HG02885 (cell line): ENCODE results near the gene ZNF490.
"Not testable (repeated sequence)": the region's sequence is repeated elsewhere in the genome, so short reads cannot be mapped to it uniquely, and the experiment has no call there.

Experiments used
- ATAC-seq: cut with Tn5 transposase; IDR thresholded peaks from one replicate; pipeline ENCODE4 v1.9.1; 2021; ENCODE audit warnings: mild to moderate bottlenecking; ENCODE audit not compliant: unreplicated experiment, poor library complexity

The ZNF490 gene

DNA sequence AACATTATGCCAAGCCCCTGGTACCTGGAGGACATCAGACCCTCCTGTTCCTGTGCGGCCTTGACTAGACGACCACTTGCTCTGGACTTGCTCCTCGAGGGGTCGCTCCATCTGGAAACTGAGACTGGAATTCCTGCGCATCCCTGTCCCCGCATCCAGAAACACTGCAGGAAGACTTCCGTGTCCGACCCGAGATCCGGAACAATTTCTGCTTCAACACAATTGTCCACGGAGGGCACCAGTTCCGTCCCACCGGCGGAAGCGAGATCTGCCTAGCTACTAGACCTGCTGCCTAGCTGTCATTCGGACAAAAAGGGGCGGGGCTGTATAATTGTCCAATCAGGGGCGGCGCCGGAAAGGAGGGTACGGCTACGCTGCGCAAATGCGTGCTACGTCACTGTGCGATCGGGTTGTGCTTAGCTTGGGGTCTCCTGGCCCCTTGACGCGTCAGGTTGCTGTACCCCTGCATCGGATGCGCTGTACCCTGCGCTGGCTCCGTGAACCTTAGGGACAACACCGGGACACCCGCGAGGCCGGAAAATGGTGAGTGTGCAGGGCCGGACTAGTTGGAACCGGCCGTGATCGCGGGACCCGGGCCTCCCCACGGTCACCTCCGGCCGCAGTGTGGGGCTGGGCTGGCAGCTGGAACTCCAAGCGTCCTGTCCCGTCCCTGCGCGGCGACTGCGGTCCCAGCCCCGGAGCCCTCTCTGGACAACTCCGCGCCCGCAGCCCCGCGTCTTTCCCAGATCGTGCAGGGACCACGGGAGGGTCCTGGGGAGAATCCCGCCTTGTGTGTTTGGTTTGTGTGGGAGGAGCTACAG, at the start of gene ZNF490, which contains the start of gene ZNF791:
Gene ZNF490, minus strand, starts transcription at position 274 of the 821 bp plus-strand sequence. Its CDS starts 133 bp downstream, at position 141.
Gene ZNF791, plus strand, starts transcription at position 381 of the 821 bp plus-strand sequence. Its CDS starts 160 bp downstream, at position 541.
- ATAC-seq: peak; percentile 80

GRCh38 chr19:12657966-12658365, 47.4 kb upstream of the ZNF490 start:
- ATAC-seq: no peak

GRCh38 chr19:12656899-12657571, 46.4 kb upstream of the ZNF490 start:
- no peak for ATAC-seq

- no peak for ATAC-seq
Observed at GRCh38 chr19:12655546-12655945, 44.9 kb upstream of the ZNF490 start.

DNA sequence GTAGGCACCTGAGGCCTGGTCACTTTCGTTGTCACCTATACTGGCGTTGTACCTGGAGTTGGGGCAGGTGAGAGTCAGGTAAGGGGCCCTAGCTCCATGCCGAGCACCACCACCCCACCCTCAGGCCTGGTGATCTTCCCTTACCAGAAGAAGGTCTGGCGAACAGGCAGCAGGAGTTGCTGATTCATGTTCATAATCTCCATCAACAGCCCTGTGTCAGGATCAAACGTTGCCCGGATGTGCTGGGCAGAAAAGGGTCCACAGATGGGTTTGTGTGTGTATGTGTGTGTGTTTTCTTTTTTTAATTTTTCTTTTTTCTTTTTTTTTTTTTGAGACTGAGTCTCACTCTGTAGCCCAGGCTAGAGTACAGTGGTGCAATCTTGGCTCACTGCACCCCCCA, 41.6 kb upstream of the ZNF490 start:
- no peak for ATAC-seq

DNA sequence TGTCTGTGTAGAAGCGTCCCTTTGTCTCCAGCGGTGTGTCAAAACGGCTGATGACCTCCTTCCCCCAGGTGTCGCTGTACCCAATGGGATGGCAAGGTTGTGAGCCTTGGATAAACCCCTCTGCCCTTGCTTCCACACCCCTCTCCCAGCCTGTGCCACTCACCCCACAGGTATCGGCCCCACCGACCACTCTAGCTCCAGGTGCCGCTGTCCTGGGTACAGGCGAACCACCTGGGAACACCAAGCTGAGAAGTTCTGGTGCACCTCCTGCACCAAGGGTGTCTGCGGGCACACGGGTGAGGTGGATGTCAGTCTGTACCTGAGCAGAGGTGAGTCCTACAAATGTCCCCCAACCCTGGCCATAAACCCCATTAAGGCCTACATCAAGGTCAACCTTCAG, 39.3 kb upstream of the ZNF490 start:
- no peak for ATAC-seq

DNA sequence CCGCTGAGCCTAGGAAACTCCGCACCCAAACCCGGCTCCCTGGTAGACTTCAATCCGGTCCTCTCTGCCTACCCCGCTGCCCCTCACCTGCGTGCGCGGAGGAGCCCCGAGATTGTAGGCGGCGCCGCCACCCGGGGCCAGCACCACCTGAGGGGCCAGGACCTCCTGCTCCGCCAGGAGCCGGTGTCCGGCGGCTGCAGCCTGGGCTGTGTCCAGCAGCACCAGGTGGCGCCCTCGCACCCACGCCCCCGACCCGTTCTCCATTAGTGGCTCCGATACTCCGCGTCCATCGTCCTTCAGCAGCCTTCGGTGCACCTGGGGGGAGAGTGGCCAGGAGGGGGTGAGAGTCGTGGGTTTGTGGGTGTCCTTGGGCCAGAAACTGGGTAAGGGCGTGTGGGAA, 37.5 kb upstream of the ZNF490 start:
- ATAC-seq: no peak

GRCh38 chr19:12647490-12648071, 37.0 kb upstream of the ZNF490 start:
- no peak for ATAC-seq

GRCh38 chr19:12647047-12647446, 36.4 kb upstream of the ZNF490 start:
- no peak for ATAC-seq

DNA sequence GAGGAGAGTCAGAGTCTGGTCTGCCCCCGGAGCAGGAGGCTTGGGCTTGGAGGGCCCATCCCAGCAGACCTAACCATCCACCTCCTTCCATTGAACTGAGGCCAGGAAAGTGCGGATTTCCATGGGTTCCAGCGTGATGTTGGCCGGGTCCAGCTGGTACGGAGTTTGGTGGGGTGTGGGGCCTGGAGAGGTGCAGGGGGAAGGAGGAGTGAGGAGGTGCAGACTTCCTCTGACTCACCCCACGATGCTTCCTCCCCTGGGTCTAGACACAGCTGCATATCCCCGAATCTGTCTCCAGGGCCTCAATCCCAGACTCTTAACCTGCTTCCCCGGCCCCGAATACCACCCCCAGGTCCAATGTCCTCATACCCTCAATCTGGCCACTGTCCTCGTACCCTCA, 35.9 kb upstream of the ZNF490 start:
- no peak for ATAC-seq

DNA sequence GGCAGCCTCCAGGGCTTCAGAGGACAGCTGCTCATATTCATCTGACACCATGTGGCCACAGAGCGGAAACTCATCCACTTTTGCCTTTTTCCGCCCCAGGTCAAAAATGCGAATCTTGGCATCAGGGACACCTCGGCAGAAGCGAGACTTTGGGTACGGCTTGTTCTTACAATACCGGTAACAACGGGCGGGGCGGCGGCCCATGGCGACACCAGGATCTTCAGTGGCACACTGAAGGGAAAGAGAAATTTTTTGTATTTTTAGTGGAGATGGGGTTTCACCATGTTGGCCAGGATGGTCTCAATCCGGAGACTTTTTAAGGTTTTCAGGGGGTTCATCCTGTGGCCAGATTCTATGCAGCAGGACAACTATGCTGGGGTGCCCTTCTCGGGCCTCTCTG, 33.1 kb upstream of the ZNF490 start:
- not testable (repeated sequence) for ATAC-seq

- ATAC-seq: no peak
Observed at GRCh38 chr19:12642506-12642905, 31.9 kb upstream of the ZNF490 start.

GRCh38 chr19:12641456-12641855, 30.8 kb upstream of the ZNF490 start:
- ATAC-seq: no peak

GRCh38 chr19:12639901-12640613, 29.4 kb upstream of the ZNF490 start:
- ATAC-seq: no peak

DNA sequence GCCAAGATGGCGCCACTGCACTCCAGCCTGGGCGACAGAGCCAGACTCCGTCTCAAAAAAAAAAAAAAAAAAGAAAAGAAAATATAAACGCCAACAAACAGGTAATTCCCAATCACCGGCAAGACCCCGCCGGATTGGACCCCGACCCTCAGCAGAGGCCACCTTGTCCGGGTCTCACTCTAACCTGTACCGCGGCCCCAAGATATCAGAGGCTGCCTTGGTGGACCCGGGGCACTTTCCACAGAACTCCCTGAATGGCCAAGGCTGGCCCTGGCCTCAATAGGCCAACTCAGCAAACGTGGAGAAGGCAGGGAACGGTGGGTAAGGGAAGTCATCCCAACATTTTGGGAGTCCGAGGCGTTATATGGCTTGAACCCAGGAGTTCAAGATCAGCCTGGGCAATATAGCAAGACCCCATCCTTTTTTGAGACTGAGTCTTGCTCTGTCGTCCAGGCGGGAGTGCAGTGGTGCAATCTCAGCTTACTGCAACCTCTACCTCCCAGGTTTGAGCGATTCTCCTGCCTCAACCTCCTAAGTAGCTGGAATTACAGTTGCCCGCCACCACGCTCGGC, 28.1 kb upstream of the ZNF490 start:
- ATAC-seq: no peak

GRCh38 chr19:12636631-12637030, 26.0 kb upstream of the ZNF490 start:
- no peak for ATAC-seq

DNA sequence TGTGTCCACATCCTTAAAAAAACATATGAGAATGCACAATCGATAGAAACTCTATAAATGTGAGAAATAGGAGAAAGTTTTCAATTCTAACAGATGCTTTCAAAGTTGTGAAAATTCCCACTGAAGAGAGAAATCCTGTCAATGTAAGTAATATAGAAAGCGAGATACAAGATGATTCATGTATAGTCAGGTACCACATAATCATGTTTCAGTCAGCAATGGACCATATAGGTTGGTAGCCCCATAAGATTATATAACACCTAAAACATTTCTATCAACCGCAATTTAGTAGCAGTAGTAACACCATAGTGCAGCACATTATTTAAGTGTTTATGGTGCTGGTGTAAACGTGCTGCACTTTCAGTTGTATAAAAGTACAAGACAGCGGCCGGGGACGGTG, 18.6 kb upstream of the ZNF490 start:
- ATAC-seq: no peak

GRCh38 chr19:12628040-12629022, 17.7 kb upstream of the ZNF490 start:
- no peak for ATAC-seq

- ATAC-seq: no peak
Observed at GRCh38 chr19:12626958-12627357, 16.3 kb upstream of the ZNF490 start.
